H9 (cell line): ENCODE measurements around the gene AKT1. TPM values are rescaled to one million over a fixed set of nuclear protein-coding genes. Genes with fewer than 3 reads are reported as not detected.

ENCODE experiments used
- DNase-seq: peaks from one replicate; pipeline ENCODE4 v3.0.0-alpha.2; 2017
- H2AFZ ChIP-seq: one replicate; pipeline ENCODE4 v1.6.1; 2013; ENCODE audit warnings: mild to moderate bottlenecking, low read length, control low read depth, moderate library complexity
- H2AK5ac ChIP-seq: 2 replicates; pipeline ENCODE4 v1.6.1; 2013; ENCODE audit warnings: low read length, control low read depth, mixed read lengths; ENCODE audit not compliant: insufficient read length
- H2BK120ac ChIP-seq: one replicate; pipeline ENCODE4 v1.6.1; 2013; ENCODE audit warnings: low read depth, mild to moderate bottlenecking, low read length, control low read depth, inconsistent platforms; ENCODE audit not compliant: poor library complexity, severe bottlenecking
- H2BK12ac ChIP-seq: 2 replicates; pipeline ENCODE4 v1.6.1; 2013; ENCODE audit warnings: low read length, control low read depth, mixed read lengths, low read depth; ENCODE audit not compliant: insufficient read length
- H2BK15ac ChIP-seq: 2 replicates; pipeline ENCODE4 v1.6.1; 2013; ENCODE audit warnings: low read depth, low read length, control low read depth
- H2BK20ac ChIP-seq: one replicate; pipeline ENCODE4 v1.6.1; 2013; ENCODE audit warnings: low read depth, mild to moderate bottlenecking, low read length, control low read depth, inconsistent platforms; ENCODE audit not compliant: poor library complexity, severe bottlenecking
- H2BK5ac ChIP-seq: 2 replicates; pipeline ENCODE4 v1.6.1; 2013; ENCODE audit warnings: low read length, control low read depth, mixed read lengths; ENCODE audit not compliant: insufficient read length
- H3K14ac ChIP-seq: 2 replicates; pipeline ENCODE4 v1.6.1; 2013; ENCODE audit warnings: low read length, control low read depth; ENCODE audit not compliant: insufficient read depth
- H3K18ac ChIP-seq: 2 replicates; pipeline ENCODE4 v1.6.1; 2013; ENCODE audit warnings: low read depth, mild to moderate bottlenecking, mixed read lengths, low read length, control low read depth; ENCODE audit not compliant: insufficient read length
- H3K23ac ChIP-seq: 2 replicates; pipeline ENCODE4 v1.6.1; 2013; ENCODE audit warnings: low read length, control low read depth, mixed read lengths, low read depth; ENCODE audit not compliant: insufficient read length
- H3K23me2 ChIP-seq: 2 replicates; pipeline ENCODE4 v1.6.1; 2013; ENCODE audit warnings: low read depth, mild to moderate bottlenecking, mixed read lengths, low read length, control low read depth; ENCODE audit not compliant: insufficient read length, poor library complexity, severe bottlenecking
- H3K27ac ChIP-seq: 2 replicates; pipeline ENCODE4 v1.5.1; 2013; ENCODE audit warnings: low read length, control low read depth, mixed read lengths, low read depth; ENCODE audit not compliant: insufficient read length
- H3K27me3 ChIP-seq: 2 replicates; pipeline ENCODE4 v1.6.1; 2013; ENCODE audit warnings: low read length, control low read depth, inconsistent platforms; ENCODE audit not compliant: insufficient read depth
- H3K4ac ChIP-seq: 2 replicates; pipeline ENCODE4 v1.6.1; 2013; ENCODE audit warnings: low read depth, mild to moderate bottlenecking, control low read depth, inconsistent platforms, low read length, moderate library complexity
- H3K4me1 ChIP-seq: 2 replicates; pipeline ENCODE4 v1.6.1; 2013; ENCODE audit warnings: low read length, control low read depth, inconsistent platforms; ENCODE audit not compliant: insufficient read depth
- H3K4me2 ChIP-seq: 2 replicates; pipeline ENCODE4 v1.6.1; 2013; ENCODE audit warnings: low read length, control low read depth, mixed read lengths; ENCODE audit not compliant: insufficient read length, insufficient read depth
- H3K56ac ChIP-seq: 2 replicates; pipeline ENCODE4 v1.6.1; 2013; ENCODE audit warnings: low read depth, mild to moderate bottlenecking, mixed read lengths, low read length, control low read depth; ENCODE audit not compliant: insufficient read length
- H3K79me1 ChIP-seq: 2 replicates; pipeline ENCODE4 v1.6.1; 2013; ENCODE audit warnings: low read depth, mild to moderate bottlenecking, moderate library complexity, low read length, control low read depth, inconsistent platforms; ENCODE audit not compliant: insufficient read depth, poor library complexity, severe bottlenecking
- H3K79me2 ChIP-seq: 2 replicates; pipeline ENCODE4 v1.6.1; 2013; ENCODE audit warnings: low read length, control low read depth, inconsistent platforms; ENCODE audit not compliant: insufficient read depth
- H3K9ac ChIP-seq: 2 replicates; pipeline ENCODE4 v1.6.1; 2013; ENCODE audit warnings: low read length, control low read depth, mixed read lengths; ENCODE audit not compliant: insufficient read length; ENCODE audit errors: extremely low read depth
- H3K9me3 ChIP-seq: one replicate; pipeline ENCODE4 v1.6.1; 2013; ENCODE audit warnings: low read depth, low read length, inconsistent platforms; ENCODE audit not compliant: control insufficient read depth
- H3T11ph ChIP-seq: one replicate; pipeline ENCODE4 v1.6.1; 2013; ENCODE audit warnings: mild to moderate bottlenecking, low read length, control low read depth, inconsistent platforms
- H4K20me1 ChIP-seq: one replicate; pipeline ENCODE4 v1.6.1; 2013; ENCODE audit not compliant: control insufficient read depth, insufficient read length, insufficient read depth
- H4K5ac ChIP-seq: 2 replicates; pipeline ENCODE4 v1.6.1; 2013; ENCODE audit warnings: low read depth, mild to moderate bottlenecking, mixed read lengths, low read length, control low read depth; ENCODE audit not compliant: insufficient read length
- H4K8ac ChIP-seq: replicated peaks from 2 replicates; pipeline ENCODE4 v1.6.1; 2013; ENCODE audit warnings: low read length, control low read depth, mixed read lengths, low read depth; ENCODE audit not compliant: insufficient read length
- H4K91ac ChIP-seq: 2 replicates; pipeline ENCODE4 v1.6.1; 2013; ENCODE audit warnings: low read depth, mild to moderate bottlenecking, moderate library complexity, mixed read lengths, low read length, control low read depth; ENCODE audit not compliant: insufficient read length
- H3K27ac Mint-ChIP-seq, 3 experiments: 2 replicates in 2 of 3; 3 replicates in 1 of 3; pipeline ENCODE4 v1.8.0; 2020 to 2021; ENCODE audit warnings: mixed read lengths in 3 of 3, mild to moderate bottlenecking in 1 of 3, moderate library complexity in 1 of 3
- H3K27me3 Mint-ChIP-seq: 2 replicates; pipeline ENCODE4 v1.8.0; 2021; ENCODE audit warnings: low read depth, mild to moderate bottlenecking, moderate library complexity, mixed read lengths
- H3K36me3 Mint-ChIP-seq, 3 experiments: 2 replicates in 2 of 3; 3 replicates in 1 of 3; pipeline ENCODE4 v1.8.0; 2020 to 2021; ENCODE audit warnings: low read depth in 3 of 3, mixed read lengths in 3 of 3; ENCODE audit not compliant: insufficient read depth in 1 of 3
- H3K4me1 Mint-ChIP-seq, 2 experiments: 2 replicates each; pipeline ENCODE4 v1.8.0; 2020; ENCODE audit warnings: mixed read lengths in 2 of 2
- H3K4me3 Mint-ChIP-seq, 2 experiments: 2 replicates in 1 of 2; 3 replicates in 1 of 2; pipeline ENCODE4 v1.8.0; 2020 to 2021; ENCODE audit warnings: mild to moderate bottlenecking in 2 of 2, mixed read lengths in 2 of 2, moderate library complexity in 1 of 2
- H3K9me3 Mint-ChIP-seq, 2 experiments: 2 replicates in 1 of 2; 3 replicates in 1 of 2; pipeline ENCODE4 v1.8.0; 2020; ENCODE audit warnings: mild to moderate bottlenecking in 2 of 2, mixed read lengths in 2 of 2, moderate library complexity in 1 of 2
- CTCF ChIP-seq: fragments of 200-600 bp; sonication (generic); conservative IDR thresholded peaks from 3 replicates; pipeline ENCODE4 v1.8.0; 2021; ENCODE audit warnings: antibody characterized with exemption, mild to moderate bottlenecking
- WGBS: extraction: QIAGEN DNeasy Blood & Tissue Kit; methylation state at CpG from one replicate; pipeline ENCODE4 v1.1.7; 2013; ENCODE audit warnings: missing lambda C conversion rate, low lambda C conversion rate, mixed read lengths; ENCODE audit not compliant: insufficient read length; ENCODE audit errors: extremely low coverage; 5-methylcytosine and 5-hydroxymethylcytosine counted together
- total RNA-seq: library from RNA; stranded (reverse); gene quantifications from 2 replicates; pipeline ENCODE4 v1.2.1, GENCODE V29; 2021

Gene AKT1
- total RNA-seq, 1 experiment from 2014 or later = 101 TPM

GRCh38 chr14:104754213-104754851 lies 41.2 kb downstream of the AKT1 start:
- Histone ChIP-seq H3K4me2 (peak overlapping the region; percentile 88), H2AK5ac (no peak overlapping the region), H2BK15ac (no peak overlapping the region), H3K79me1 (no peaks in the 10 kb centered on the region), H2BK12ac (no peak overlapping the region), H3K27ac (no peak overlapping the region), H3K23me2 (peaks cover 12% of the 10 kb centered on the region), H3K14ac (no peak overlapping the region), H3K23ac (no peak overlapping the region), H2BK120ac (no peak overlapping the region), H3K27me3 (no peaks in the 10 kb centered on the region), H4K5ac (no peak overlapping the region), H3K79me2 (peaks cover 16% of the 10 kb centered on the region; the same call in 1 of the 2 replicates), H2BK20ac (no peak overlapping the region), H3K9me3 (peaks cover 6% of the 10 kb centered on the region), H3K4me1 (no peaks in the 10 kb centered on the region; the same call in 1 of the 2 replicates), H3T11ph (no peak overlapping the region), H4K8ac (no peak overlapping the region), H3K9ac (peak overlapping the region; percentile 92), H3K4ac (no peak overlapping the region), H3K18ac (no peak overlapping the region), H2BK5ac (no peak overlapping the region), H4K91ac (no peak overlapping the region), H2AFZ (no peak overlapping the region), H3K56ac (no peak overlapping the region), H4K20me1 (no peaks in the 10 kb centered on the region)
- no CpG with 5 or more reads among the region's 13 CpGs for WGBS
- Mint-ChIP-seq H3K36me3 (peaks cover 22 to 57% (median 52%) of the 10 kb centered on the region in 3 experiments; a peak in 6 of 7 replicates), H3K4me3 (peak overlapping the region; percentile 87 to 90), H3K9me3 (peaks cover 13 to 19% of the 10 kb centered on the region in 2 experiments), H3K27me3 (peaks cover 7% of the 10 kb centered on the region), H3K4me1 (peaks cover 12 to 18% of the 10 kb centered on the region in 2 experiments), H3K27ac (peak overlapping the region in 2 of 3 experiments; percentile 29 to 73; a peak in 2 of 7 replicates)
- no peak for TF ChIP-seq CTCF
- no peak for DNase-seq
